ENCODE measurements around the gene AFF4.
"Not testable (repeated sequence)": the region's sequence is repeated elsewhere in the genome, so short reads cannot be mapped to it uniquely, and the experiment has no call there.

Gene AFF4

GRCh38 chr5:132956166-132956799 lies 7.2 kb downstream of the AFF4 start:
- not testable (repeated sequence) for DNase-seq

DNA sequence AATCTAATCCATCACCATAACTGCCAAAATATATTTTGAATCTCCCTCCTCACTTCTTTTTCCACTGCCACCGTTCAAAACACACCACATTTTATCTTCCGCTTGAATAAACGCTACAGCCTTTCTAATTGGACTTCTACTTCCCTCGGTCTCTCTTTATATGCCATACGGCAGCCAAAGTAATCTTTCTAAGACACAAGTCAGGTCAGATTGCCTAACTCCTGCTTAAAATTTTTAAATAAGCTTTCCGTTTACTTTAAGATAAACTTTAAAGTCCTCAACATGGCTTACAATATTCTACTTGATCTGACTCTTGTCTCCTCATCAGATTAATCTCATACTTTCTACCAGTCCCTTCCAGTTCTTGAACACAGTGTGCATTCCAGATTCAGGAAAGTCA lies 9.7 kb downstream of the AFF4 start:
- DNase-seq, result no peak

DNA sequence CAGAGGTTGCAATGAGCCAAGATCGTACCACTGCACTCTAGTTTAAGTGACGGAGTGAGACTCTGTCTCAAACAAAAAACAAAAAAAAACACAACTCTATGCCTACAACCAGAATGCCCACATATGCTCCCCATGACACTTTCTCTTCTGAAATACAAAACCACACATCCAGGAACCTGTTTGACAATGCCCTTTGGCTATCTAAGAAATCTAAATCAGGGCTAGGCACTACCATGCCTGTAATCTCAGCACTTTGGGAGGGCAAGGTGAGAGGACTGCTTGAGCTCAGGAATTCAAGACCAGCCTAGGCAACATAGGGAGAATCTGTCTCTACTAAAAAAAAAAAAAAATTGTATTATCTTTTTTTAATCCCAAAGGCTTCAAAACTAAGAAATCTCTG lies 10.6 kb downstream of the AFF4 start:
- no peak for DNase-seq

DNA sequence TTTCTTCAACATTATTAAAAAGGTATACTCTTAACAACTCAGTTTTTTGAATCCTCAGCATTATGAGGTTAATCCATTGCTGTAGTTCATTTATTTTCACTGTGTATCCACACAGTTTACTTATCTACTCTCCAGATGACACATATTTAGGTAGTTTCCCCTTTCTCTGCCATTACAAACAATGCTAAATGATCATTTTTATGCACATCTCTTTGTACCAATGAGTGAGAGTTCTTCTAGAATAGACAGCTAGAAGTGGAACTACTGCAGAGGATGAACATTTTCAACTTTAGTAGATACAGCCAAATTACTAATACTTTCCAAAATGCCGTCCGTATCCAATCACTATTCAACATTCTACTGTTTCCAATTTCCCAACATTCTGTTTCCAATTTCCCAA lies 11.5 kb downstream of the AFF4 start:
- DNase-seq, result peak; percentile 13

GRCh38 chr5:132949136-132949535 lies 14.3 kb downstream of the AFF4 start:
- DNase-seq, result no peak

GRCh38 chr5:132947671-132948070 lies 15.8 kb downstream of the AFF4 start:
- no peak for DNase-seq

DNA sequence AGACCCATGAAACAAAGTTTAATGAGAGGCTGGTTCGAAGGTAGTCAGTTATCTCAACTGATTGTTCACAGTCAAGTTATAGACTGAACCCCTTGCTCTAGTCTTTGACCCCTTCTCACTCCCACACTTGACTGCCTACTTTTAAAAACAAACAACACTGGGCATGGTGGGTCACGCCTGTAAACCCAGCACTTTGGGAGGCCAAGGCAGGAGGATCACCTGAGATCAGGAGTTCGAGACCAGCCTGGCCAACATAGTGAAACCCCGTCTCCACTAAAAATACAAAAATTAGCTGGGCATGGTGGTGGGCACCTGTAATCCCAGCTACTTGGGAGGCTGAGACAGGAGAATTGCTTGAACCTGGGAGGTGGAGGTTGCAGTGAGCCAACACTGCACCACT lies 18.1 kb downstream of the AFF4 start:
- not testable (repeated sequence) for DNase-seq

DNA sequence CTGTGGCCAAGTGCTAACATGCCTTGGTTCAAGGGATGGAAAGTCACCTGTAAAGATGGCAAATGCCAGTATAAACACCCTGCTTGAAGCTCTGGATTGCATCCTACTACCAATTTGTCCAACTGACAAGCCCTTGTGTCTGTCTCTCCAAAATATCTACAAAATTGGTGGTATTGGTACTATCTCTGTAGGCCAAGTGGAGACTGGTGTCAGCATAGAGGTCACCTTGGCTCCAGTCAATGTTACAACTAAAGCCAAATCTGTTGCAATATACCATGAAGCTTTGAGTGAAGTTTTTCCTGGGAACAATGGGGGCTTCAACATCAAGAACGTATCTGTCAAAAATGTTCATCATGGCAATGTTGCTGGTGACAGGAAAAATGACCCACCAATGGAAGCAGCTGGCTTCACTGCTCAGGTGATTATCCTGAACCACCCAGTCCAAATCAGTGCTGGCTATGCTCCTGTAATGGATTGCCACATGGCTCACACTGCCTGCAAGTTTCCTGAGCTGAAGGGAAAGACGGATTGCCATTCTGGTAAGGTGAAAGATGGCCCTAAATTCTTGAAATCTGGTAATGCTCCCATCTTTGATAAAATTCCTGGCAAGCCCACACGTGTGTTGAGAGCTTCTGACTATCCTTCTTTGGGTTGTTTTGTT lies 19.9 kb downstream of the AFF4 start:
- no peak for DNase-seq

DNA sequence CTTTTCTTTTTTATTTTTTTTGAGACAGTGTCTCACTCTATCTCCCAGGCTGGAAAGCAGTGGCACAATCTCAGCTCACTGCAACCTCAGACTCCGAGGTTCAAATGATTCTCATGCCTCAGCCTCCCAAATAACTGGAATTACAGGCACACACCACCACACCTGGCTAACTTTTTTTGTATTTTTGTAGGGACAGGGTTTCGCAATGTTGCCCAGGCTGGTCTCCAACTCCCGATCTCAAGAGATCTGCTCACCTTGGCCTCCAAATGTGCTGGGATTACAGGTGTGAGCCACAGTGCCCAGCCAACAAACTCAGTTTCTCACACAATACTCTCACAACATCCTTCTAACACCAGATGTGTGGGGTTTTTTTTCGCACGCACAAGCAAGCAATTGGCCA lies 22.1 kb downstream of the AFF4 start:
- DNase-seq, result no peak

DNA sequence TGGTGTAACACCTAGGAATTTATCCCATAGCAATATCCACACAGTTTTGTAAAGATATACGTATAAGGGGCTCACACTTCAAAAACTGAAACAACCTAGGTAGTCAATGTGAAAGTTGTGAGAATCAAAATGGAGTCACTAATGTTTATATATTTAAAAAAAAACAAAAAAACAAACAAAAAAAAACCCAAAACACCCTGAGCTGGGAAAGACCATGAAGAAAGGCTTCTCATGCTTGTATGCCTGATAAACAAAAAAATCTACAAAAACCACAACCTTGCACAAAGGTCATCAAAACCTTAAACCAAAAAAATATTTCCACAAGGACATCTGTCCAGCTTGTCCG lies 35.4 kb downstream of the AFF4 start:
- DNase-seq, result no peak

- peak; percentile 56 for DNase-seq
These were observed 35.9 kb downstream of the AFF4 start for GRCh38 chr5:132927355-132928061.

DNA sequence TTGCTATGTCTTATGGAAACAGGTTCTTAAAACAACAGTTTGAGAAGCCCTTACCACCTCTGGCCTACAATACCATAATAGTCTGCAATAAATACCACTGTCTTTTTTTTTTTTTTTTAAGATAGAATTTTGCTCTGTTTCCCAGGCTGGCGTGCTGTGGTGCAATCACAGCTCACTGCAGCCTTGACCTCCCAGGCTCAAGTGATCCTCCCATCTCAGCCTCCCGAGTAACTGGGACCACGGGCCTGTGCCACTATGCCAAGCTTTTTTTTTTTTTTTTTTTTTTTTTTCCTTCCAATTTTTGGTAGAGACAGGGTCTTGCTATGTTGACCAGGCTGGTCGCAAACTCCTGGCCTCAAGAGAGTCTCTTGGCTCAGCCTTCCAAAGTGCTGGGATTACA lies 37.0 kb downstream of the AFF4 start:
- DNase-seq, result no peak

DNA sequence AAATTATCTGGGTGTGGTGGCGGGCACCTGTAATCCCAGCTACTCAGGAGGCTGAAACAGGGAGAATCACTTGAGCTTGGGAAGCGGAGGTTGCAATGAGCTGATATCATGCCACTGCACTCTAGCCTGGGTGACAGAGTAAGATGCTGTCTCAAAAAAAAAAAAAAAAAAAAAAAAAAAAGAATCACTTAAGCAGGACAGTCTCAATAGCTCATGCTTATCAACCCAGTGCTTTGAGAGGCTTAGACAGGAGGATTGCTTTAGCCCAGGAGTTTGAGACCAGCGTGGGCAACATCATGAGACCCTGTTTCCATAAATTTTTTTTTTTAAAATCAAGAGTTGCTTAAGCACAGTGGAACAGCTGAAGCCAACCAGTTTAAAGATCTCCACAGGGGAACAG lies 47.3 kb downstream of the AFF4 start:
- no peak for DNase-seq

DNA sequence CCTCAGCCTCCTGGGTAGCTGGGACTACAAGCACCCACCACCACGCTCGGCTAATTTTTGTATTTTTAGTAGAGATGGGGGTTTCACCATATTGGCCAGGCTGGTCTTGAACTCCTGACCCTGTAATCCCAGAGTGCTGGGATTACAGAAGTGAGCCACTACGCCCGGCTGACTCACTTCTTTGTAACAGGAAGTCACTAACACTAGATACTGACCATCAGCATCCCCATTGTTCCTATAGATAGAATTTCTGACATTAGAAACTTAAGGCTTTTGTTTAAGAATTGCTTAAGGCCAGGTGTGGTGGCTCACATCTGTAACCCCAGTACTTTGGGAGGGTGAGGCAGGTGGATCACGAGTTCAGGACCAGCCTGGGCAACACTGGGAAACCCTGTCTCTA lies 47.8 kb downstream of the AFF4 start:
- DNase-seq, result peak; percentile 15

GRCh38 chr5:132909702-132910101 lies 53.7 kb downstream of the AFF4 start:
- no peak for DNase-seq

- DNase-seq, result no peak
These were observed 56.3 kb downstream of the AFF4 start for GRCh38 chr5:132907161-132907560.

- peak; percentile 25 for DNase-seq
These were observed 57.5 kb downstream of the AFF4 start for GRCh38 chr5:132905938-132906337.

GRCh38 chr5:132901730-132902129 lies 61.7 kb downstream of the AFF4 start:
- DNase-seq, result no peak

GRCh38 chr5:132901036-132901435 lies 62.4 kb downstream of the AFF4 start:
- no peak for DNase-seq

GRCh38 chr5:132898094-132898493 lies 65.3 kb downstream of the AFF4 start:
- no peak for DNase-seq

GRCh38 chr5:132896685-132897084 lies 66.7 kb downstream of the AFF4 start:
- DNase-seq, result no peak

DNA sequence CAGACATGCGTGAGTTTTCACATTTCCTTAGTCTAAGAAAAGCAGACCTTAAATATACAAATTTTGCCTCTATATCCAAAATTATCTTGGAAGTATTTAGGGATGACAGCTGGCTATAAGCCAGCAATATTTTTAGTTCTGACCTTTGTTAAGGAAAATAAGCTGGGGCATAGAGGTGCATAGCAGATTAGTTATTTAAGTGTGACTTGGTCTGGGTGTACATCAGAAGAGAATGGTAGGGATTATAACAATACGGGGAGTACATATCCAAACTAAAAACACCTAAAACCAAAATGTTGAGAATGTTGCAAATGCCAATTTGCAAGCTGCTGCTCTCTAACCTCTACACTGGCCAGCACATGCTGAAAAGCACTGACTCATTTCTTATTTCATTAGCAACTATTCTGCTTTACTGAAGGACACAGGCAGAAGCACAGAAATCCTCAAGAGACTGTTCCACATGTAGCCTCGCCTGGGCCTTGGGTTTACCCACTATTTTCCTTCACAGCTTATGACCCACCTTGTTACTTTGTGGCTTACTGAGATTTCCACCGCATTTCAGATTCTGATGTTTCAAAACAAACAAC lies 67.6 kb downstream of the AFF4 start:
- no peak for DNase-seq

GRCh38 chr5:132890817-132891216 lies 72.6 kb downstream of the AFF4 start:
- no peak for DNase-seq

DNA sequence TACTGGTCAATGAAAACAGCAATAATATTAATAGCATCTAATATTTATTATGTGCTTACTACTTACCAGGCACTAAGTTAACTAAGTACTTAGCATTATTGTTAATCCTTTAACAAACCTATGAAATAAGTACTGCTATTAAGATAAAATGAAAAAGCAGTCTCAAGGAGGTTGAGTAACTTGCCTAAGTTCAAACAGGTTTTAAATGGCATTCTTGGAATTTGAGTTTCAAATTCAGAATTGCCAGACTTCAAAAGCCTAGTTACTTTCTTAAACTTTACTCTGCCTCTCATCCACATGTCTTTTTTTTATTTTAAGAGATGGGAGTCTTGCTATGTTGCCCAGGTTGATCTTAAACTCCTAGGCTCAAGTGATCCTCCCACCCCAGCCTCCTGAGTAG lies 73.9 kb downstream of the AFF4 start:
- no peak for DNase-seq

Data from hematopoietic multipotent progenitor cell treated with erythropoietin and hydrocortisone succinate and interleukin-3 and kit ligand, for 4 days (in vitro differentiated cells).